Jurkat, Clone E6-1 (cell line): ENCODE results near the gene YTHDF1.

Experiments
- DNase-seq: peaks from one replicate; pipeline ENCODE4 v3.0.0-alpha.2; 2011; ENCODE audit warnings: low read depth, low spot score
- H3K4me3 ChIP-seq: 2 replicates; pipeline ENCODE4 v1.5.1; 2011; ENCODE audit warnings: mild to moderate bottlenecking, low read length, control low read depth, moderate library complexity

YTHDF1 gene

GRCh38 chr20:63152322-63153253, 63.3 kb downstream of the YTHDF1 start:
- DNase-seq, result no peak
- H3K4me3 ChIP-seq, result no peak overlapping the region

DNA sequence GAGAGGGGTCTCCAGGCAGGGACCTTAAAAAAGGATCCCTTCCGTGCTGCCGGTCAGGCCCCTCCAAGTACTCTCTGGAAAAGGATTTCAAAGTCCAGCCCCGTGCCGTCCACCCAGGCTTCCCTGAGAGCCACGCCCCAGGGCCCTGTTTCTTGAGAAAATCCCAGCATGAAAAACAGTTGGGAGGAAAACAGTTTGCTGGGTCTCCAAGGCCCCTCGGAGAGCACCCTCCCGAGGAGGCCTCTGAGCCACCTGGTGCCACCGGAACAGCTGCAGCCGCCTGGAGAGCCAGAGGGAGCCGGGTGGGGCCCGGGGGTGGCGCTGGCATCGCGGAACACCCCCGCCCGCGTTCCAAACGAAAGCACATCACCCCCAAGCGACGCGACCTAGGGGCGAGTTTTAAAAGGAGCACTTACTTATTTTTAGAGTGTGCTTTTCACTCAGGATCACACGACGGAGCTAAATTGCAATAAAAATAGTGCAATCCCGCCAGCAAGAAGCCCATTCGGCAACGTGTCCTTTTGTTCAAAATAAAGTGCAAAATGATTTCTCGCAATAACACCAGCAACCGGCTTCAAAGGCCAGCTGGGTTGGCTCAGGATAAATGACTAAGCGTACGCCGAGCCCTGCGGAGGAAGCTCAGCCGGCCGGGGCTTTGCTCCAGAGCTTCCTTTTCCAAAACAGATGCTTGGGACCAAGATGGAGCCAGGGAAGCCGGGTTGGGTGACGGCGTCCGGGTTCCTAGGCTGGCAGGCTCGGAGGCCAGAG, 64.2 kb downstream of the YTHDF1 start:
- DNase-seq, result no peak

GRCh38 chr20:63150911-63151531, 64.9 kb downstream of the YTHDF1 start:
- no peak overlapping the region for H3K4me3 ChIP-seq
- no peak for DNase-seq

More for the DNA sequence above, 64.2 kb downstream of the YTHDF1 start:
- no peak overlapping the region for H3K4me3 ChIP-seq

- H3K4me3 ChIP-seq, result no peak overlapping the region
- no peak for DNase-seq
Measured at GRCh38 chr20:63150391-63150898, 65.5 kb downstream of the YTHDF1 start.

GRCh38 chr20:63149531-63150192, 66.3 kb downstream of the YTHDF1 start:
- DNase-seq, result no peak
- no peak overlapping the region for H3K4me3 ChIP-seq

DNA sequence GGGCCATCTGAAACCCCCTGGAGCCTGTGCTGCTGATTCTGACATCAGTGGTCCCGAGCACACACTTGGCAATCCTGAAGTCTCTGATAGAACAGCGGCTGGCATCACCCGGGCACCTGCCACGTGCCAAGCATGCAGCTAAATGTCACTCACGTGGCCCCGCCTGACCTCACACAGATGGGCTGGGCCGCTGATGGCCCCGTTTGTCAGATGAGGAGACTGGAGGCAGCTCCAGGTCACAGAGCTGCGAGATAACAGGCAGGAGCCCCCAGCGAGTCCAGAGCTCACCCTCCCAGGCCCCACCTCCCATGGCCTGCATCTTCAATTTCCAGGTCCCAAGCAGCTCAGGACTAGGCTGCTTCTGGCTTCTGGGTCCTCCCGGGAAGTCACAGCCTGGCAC, 67.2 kb downstream of the YTHDF1 start:
- no peak for DNase-seq
- no peak overlapping the region for H3K4me3 ChIP-seq

- DNase-seq, result no peak
- H3K4me3 ChIP-seq, result no peak overlapping the region
Measured at GRCh38 chr20:63147532-63147931, 68.4 kb downstream of the YTHDF1 start.
